Kidney (tissue), 14 donors: ENCODE data around the gene IGF1R. TPM values are rescaled to one million over a fixed set of nuclear protein-coding genes. Genes with fewer than 3 reads are reported as not detected.

ENCODE experiments used
- DNase-seq, 5 donors: peaks; one replicate each; pipeline ENCODE4 v3.0.0-alpha.2; 2013 to 2020
- FAIRE-seq: peaks from 2 replicates; lab custom pipeline; 2012; peaks lifted over from hg19 to GRCh38; lab: Jason Lieb, UNC
- H3K27ac ChIP-seq, 2 donors: one replicate each; pipeline ENCODE4 v1.7.0; 2013; ENCODE audit warnings: low read depth in 2 of 2, low read length in 2 of 2, inconsistent platforms in 1 of 2
- H3K27me3 ChIP-seq: one replicate; pipeline ENCODE4 v1.7.1; 2013; ENCODE audit warnings: low read length, inconsistent platforms; ENCODE audit not compliant: control insufficient read depth, insufficient read depth
- H3K36me3 ChIP-seq, 3 donors: one replicate each; pipeline versions ENCODE4 v1.7.0 to v1.7.1; 2013; ENCODE audit warnings: low read length in 3 of 3, control low read depth in 1 of 3, inconsistent platforms in 1 of 3; ENCODE audit not compliant: insufficient read depth in 3 of 3, control insufficient read depth in 2 of 3
- H3K4me1 ChIP-seq, 3 donors: one replicate each; pipeline versions ENCODE4 v1.7.0 to v1.7.1; 2013; ENCODE audit warnings: low read length in 3 of 3, inconsistent platforms in 1 of 3, low read depth in 1 of 3; ENCODE audit not compliant: control insufficient read depth in 2 of 3, insufficient read depth in 2 of 3
- H3K4me3 ChIP-seq, 3 donors: one replicate each; pipeline versions ENCODE4 v1.7.0 to v1.8.1; 2013; ENCODE audit warnings: low read length in 3 of 3, control low read depth in 1 of 3, inconsistent platforms in 1 of 3
- H3K9ac ChIP-seq, 3 donors: one replicate each; pipeline versions ENCODE4 v1.7.0 to v1.7.1; 2013; ENCODE audit warnings: low read length in 3 of 3, control low read depth in 1 of 3, inconsistent platforms in 1 of 3
- H3K9me3 ChIP-seq, 3 donors: one replicate each; pipeline versions ENCODE4 v1.7.0 to v1.7.1; 2013; ENCODE audit warnings: low read length in 3 of 3, control low read depth in 1 of 3, inconsistent platforms in 1 of 3; ENCODE audit not compliant: control insufficient read depth in 2 of 3, insufficient read depth in 1 of 3
- CTCF ChIP-seq: IDR thresholded peaks from 3 replicates; pipeline ENCODE4 v1.5.1; 2012; ENCODE audit warnings: mild to moderate bottlenecking, moderate library complexity, borderline replicate concordance; ENCODE audit not compliant: insufficient read depth; ENCODE audit errors: extremely low read depth
- intact Hi-C: fragments of 100-400 bp; cut with DNase I; formaldehyde crosslinking; loops from one replicate; pipeline ENCODE4 v1.11.1; 2022
- polyA plus RNA-seq: library from polyadenylated mRNA; stranded (reverse); fragments of 350-450 nt; fragmentation: Illumina TruSeq; extraction: RNeasy Lipid Tissue Mini Kit (QIAGEN cat#74804); gene quantifications from one replicate; pipeline ENCODE4 v1.2.3, GENCODE V29; 2014; ENCODE audit warnings: low read depth, low replicate concordance; ENCODE audit not compliant: insufficient read depth
- total RNA-seq: library from RNA; stranded (reverse); fragmentation: NEBNext Ultra II Directional; extraction: Animal tissue kit (Norgen Biotek cat#: 25700); gene quantifications from one replicate; pipeline ENCODE4 v1.2.1, GENCODE V29; 2021
- donor health status: control.
- donor health status: control.
- donor health status: control.
- donor health status: control.
- donor health status: control.
- donor health status: DM: yes; HTN: yes; CAD: no.
- donor health status: Normal renal cell carcinoma (clear cell type).

The IGF1R gene
- total and polyA plus RNA-seq, 2 donors from 2014 or later: 6.5 to 73.2 TPM

GRCh38 chr15:98876451-98877369, 228.4 kb downstream of the IGF1R start:
- Histone ChIP-seq H3K9me3 (no peaks in the 10 kb centered on the region), H3K36me3 (no peaks in the 10 kb centered on the region), H3K27me3 (no peaks in the 10 kb centered on the region), H3K4me1 (peaks cover 0 to 19% (median 11%) of the 10 kb centered on the region in 3 donors), H3K9ac (no peak overlapping the region), H3K4me3 (no peak overlapping the region), H3K27ac (no peak overlapping the region)
- intact Hi-C loops: no loop called here
- no peak for TF ChIP-seq CTCF
- no peak for FAIRE-seq
- no peak for DNase-seq

DNA sequence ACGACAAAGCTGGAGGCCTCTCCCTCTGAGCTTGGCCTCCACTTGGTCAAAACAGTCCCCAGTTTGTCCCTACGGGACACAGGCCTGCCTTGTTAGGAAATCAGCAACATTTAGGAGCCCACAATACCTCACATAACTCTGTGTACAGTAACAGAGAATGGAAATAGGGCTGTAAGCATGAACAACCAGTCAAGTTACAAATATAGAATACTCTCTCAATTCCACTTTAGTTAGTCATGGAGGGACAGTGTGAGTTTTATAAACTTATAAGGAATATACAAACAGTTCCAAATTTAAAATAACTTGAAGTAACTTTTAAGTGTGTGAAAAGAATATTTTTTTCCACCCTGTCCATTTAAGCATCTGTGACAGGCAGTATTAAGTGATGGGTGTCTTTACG, 229.8 kb downstream of the IGF1R start:
- no peak overlapping the region for H3K27ac ChIP-seq
- H3K36me3 ChIP-seq: no peaks in the 10 kb centered on the region
- TF ChIP-seq CTCF: no peak
- no peak overlapping the region for H3K4me3 ChIP-seq
- FAIRE-seq: no peak
- no peak for DNase-seq
- H3K9ac ChIP-seq: no peak overlapping the region
- intact Hi-C loops: no loop called here
- no peaks in the 10 kb centered on the region for H3K27me3 ChIP-seq
- H3K4me1 ChIP-seq: peaks cover 0 to 19% (median 11%) of the 10 kb centered on the region in 3 donors
- no peaks in the 10 kb centered on the region for H3K9me3 ChIP-seq

DNA sequence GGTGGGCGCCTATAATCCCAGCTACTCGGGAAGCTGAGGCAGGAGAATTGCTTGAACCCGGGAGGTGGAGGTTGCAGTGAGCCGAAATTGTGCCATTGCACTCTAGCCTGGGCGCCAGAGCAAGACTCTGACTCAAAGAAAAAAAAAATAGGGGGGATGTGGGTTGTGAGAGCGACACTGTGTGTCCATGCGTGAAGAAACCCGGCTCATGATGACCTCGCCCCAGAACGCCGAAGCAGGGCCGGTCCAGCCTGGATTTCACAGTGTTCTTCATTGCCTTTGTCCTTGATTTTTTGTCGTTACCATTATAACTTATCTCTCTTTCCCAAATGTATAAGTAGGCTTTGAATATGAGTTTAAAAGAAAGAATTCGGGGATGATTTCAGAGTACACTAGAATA, 230.5 kb downstream of the IGF1R start:
- DNase-seq (no peak), FAIRE-seq (no peak)
- Histone ChIP-seq H3K9ac (no peak overlapping the region), H3K27ac (no peak overlapping the region), H3K9me3 (no peaks in the 10 kb centered on the region), H3K36me3 (no peaks in the 10 kb centered on the region), H3K4me3 (no peak overlapping the region), H3K27me3 (no peaks in the 10 kb centered on the region), H3K4me1 (peaks cover 0 to 17% (median 11%) of the 10 kb centered on the region in 3 donors)
- no peak for TF ChIP-seq CTCF
- intact Hi-C loops: no loop called here
